ENCODE results near the gene ATXN10.
"Not testable (repeated sequence)": the region's sequence is repeated elsewhere in the genome, so short reads cannot be mapped to it uniquely, and the experiment has no call there.

Gene ATXN10

GRCh38 chr22:45644714-45645113, 26.9 kb upstream of the ATXN10 start:
- DNase-seq (ENCODE audit: low read depth in 3 of 3) = no peak

- DNase-seq (ENCODE audit: low read depth in 3 of 3) = no peak
Measured at GRCh38 chr22:45645150-45645525, 26.5 kb upstream of the ATXN10 start.

DNA sequence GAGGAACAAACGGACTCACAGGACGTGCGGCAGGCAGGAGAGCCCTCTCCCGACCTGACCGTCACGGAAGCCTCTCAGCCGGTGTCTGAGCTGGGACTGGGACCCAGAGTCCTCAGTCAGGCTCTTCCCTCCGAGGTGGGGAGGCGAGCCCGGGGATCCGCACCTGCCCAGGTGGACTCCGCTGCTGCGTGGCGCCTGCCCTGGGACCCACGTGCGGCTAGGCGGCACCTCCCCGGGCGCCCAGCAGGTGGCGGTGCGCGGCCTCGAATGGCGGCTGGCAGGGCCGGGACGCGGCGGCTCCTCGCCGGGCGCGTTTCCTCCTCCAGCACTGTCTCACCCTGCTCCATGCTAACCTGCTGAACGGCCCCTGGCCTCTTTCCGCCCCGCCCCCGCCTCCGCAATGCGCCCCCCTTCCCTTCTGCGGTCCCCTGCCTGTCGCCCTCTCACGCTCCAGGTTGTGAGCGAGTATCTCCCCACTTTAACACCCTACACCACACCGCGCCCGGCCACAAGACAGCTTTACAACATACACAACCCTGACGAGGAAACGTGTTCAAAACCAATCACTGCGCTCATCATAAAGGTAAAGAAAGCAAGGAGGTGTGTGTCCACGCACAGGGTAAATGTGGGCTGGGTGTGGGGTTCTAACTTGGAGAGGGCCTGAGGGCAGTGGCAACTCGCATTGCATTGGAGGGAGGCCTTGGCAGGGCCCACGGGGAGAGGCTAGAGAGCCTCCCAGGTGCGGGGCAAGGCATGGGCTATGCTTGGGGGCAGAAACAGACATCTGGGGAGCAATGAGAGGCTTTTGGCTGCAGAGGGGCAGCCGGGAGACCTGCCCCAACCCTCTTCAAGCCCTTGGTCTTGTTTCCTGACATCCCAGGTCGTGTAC, 25.9 kb upstream of the ATXN10 start:
- peak; percentile 49 to 71 (median 68) for DNase-seq (ENCODE audit: low read depth in 3 of 3)

DNA sequence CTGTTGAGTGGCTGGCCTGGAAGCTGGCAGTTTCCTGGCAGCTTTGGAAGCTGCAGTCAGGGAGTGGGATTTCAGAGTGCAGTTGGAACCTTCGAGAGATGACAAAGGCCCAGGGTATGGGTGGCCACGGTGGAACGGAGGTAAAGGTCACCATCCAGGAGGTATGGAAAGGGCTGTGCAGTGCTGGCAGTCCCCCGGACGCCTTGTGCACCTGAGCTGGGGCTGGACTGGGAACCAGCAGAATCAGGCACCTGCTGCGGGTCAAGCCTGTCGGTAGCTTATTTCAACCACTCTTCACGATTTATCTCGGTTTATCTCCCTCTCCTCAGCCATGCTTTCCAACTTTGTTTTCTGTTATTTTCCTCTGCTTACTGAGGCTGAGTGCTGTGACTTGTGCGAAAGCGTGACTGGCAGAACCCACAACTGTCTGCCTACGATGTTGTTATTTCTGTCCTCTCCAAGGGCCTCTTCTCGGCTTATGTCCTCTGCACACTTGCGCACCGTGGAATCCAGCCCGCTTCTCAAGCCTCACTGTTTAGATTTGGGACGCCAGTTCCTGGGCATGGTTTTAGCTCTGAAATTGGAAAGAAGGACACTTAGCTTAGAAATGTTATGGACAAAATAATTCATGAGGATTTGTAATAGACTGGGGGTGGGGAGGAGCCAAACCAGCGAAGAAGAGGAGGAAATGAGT, 24.0 kb upstream of the ATXN10 start:
- DNase-seq (ENCODE audit: low read depth in 3 of 3) = no peak

- no peak for DNase-seq (ENCODE audit: low read depth in 3 of 3)
Measured at GRCh38 chr22:45648301-45649117, 23.1 kb upstream of the ATXN10 start.

GRCh38 chr22:45649809-45650208, 21.8 kb upstream of the ATXN10 start:
- no peak for DNase-seq (ENCODE audit: low read depth in 3 of 3)

DNA sequence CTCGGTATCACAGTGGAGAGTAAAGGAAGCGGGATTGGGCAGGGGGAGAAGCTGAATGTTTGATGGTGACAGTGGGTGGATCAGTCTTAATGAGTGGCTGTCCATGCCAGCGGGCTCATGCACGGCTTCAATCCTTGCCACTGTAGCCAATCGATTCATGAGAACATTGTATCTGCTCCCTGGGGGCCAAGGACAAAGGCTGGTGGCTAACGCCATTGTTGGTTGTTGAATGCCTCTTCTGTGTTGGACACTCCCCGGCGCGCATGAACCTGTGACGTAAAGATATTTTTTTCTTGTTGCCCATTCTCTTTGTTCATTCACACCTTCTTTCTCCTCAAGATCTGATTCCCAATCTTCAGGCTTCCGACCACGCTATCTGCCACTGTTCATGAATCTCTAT, 20.9 kb upstream of the ATXN10 start:
- DNase-seq (ENCODE audit: low read depth in 3 of 3) = no peak

- DNase-seq (ENCODE audit: low read depth in 3 of 3) = no peak
Measured at GRCh38 chr22:45651931-45652528, 19.6 kb upstream of the ATXN10 start.

- no peak for DNase-seq (ENCODE audit: low read depth in 3 of 3)
Measured at GRCh38 chr22:45656577-45656976, 15.1 kb upstream of the ATXN10 start.

- DNase-seq (ENCODE audit: low read depth in 3 of 3) = no peak
Measured at GRCh38 chr22:45657701-45658100, 13.9 kb upstream of the ATXN10 start.

- no peak for DNase-seq (ENCODE audit: low read depth in 3 of 3)
Measured at GRCh38 chr22:45664136-45664646, 7.4 kb upstream of the ATXN10 start.

- DNase-seq (ENCODE audit: low read depth in 3 of 3) = no peak
Measured at GRCh38 chr22:45667486-45667885, 4.1 kb upstream of the ATXN10 start.

DNA sequence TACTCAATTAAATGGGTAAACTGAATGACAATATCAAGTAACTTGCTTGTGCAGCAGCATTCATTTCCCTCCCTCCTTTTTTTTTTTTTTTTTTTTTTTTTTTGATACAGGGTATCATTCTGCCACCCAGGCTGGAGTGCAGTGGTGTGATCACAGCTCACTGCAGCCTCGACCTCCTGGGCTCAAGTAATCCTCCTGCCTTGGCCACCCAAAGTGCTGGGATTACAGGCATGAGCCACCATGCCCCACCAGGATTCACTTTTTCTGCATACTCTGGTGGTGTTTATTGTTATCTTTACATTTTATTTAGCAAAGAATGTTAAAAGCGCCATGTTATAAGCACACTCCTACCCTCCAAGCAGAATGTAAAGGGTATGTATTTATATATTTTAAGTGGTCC, 1.3 kb upstream of the ATXN10 start:
- not testable (repeated sequence) for DNase-seq (ENCODE audit: low read depth in 3 of 3)

DNA sequence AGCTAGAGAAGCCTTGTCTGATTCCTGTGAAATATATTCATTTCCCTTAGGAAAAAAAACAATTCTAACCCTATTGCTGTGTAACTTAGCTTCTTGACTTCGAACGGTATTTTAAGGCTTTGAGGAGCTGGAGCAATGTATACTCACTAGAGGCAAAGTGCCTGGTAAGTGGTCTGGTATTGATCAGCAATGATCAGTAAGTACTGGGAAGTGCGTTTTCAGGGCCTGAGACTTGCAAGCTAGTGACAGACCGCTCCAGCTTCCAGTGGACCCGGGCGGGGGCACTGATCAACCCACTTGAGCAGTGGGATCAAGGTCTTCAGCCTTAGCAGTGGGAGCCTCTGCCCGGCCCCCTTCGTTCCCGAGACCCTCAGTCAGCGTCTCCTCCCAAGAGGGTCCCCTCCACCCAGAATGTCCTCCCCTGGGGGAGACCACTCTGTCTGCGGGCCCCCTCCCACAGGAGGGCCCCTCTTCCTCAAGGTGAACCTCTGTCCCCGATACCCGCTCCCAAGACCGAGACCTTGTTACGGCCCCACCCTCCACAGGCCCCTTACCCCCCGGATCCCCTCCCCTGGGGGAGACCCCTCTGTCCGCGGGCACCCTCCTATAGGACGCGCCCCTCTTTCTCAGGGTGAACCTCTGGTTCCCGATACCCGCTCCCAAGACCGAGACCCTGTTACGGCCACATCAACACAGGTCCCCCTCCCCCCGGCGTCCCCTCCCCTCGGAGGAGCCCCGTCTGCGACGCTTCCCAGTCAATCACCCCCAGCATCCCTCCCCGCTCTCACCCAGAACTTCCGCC, 452 bp upstream of the ATXN10 start:
- DNase-seq (ENCODE audit: low read depth in 3 of 3) = no peak

DNA sequence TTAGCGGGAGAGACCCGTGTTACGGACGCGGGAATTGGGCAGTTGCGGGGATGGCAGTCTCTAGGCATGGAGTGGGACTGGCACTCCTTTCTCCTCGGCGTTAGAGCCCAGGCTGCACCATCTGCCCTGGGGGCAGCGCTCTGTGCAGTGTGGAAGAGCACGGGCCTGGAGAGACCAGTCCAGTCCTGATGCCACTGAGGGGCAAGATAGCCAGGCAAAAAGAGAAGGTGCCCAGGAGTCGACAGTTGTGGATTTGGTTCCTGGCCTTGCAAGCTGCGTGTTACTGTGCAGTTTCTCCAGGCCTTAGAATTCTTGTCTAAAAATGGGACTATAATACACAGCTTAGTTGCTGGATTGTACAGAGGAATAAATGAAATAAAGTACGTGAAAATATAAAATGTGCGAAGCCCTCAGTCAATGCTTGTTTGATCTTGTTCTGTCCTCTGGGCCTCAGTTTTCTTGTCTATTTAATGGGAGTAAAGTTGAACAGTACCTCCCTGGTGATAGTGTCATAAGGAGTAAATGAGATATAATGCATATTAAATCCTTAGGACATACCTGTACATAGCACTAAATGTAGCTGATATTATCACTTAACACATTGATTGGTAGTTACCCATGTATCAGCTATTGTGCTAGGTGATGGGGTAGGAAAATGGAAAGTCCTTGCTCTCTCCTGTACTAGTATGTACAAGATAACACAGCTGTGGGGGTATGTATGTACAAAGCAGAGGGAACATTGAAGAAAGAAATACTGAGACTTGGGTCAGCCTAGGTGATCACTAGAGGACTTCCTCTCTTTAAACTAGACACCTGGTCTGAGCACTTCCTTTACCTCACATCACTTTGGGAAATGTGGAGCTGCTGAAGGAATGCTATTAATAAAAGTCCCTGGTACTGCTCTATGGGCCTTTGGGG, 1.2 kb downstream of the ATXN10 start:
- no peak for DNase-seq (ENCODE audit: low read depth in 3 of 3)

- DNase-seq (ENCODE audit: low read depth in 3 of 3) = no peak
Measured at GRCh38 chr22:45673482-45674175, 2.0 kb downstream of the ATXN10 start.

GRCh38 chr22:45676024-45676423, 4.4 kb downstream of the ATXN10 start:
- no peak for DNase-seq (ENCODE audit: low read depth in 3 of 3)

DNA sequence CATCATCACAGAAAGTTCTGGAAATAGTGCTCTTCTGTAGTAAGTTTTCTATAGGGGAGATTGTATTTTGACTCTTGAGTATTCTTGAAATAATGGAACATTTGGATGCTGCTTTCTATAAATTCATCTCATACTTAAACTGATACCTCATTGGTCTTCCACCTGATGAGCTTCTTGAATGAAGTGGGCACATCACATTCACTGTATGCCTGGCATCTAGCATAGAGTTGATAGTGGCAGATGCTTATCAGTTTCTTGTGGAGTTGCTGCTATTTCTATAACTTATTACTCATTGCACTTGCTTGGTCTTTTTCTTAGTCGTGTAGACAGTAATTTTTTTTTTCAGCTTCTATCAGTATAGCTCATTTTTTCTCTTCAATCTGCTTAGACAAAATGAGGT, 5.4 kb downstream of the ATXN10 start:
- DNase-seq (ENCODE audit: low read depth in 3 of 3) = no peak
